IPS-18a (cell line): ENCODE results near the gene ANKS3.

Source experiments
- H3K27ac ChIP-seq: one replicate; pipeline ENCODE4 v1.5.1; 2013; ENCODE audit warnings: low read length
- H3K27me3 ChIP-seq: one replicate; pipeline ENCODE4 v1.6.1; 2013; ENCODE audit warnings: mild to moderate bottlenecking, low read length; ENCODE audit not compliant: control insufficient read depth, insufficient read depth
- H3K36me3 ChIP-seq: one replicate; pipeline ENCODE4 v1.6.1; 2013; ENCODE audit warnings: low read depth, low read length; ENCODE audit not compliant: control insufficient read depth
- H3K4me1 ChIP-seq: one replicate; pipeline ENCODE4 v1.6.1; 2013; ENCODE audit warnings: low read depth, low read length; ENCODE audit not compliant: control insufficient read depth
- H3K4me3 ChIP-seq: one replicate; pipeline ENCODE4 v1.5.1; 2013; ENCODE audit warnings: low read length
- H3K9ac ChIP-seq: one replicate; pipeline ENCODE4 v1.6.1; 2013; ENCODE audit warnings: mild to moderate bottlenecking, low read length, moderate library complexity
- H3K9me3 ChIP-seq: one replicate; pipeline ENCODE4 v1.6.1; 2013; ENCODE audit warnings: low read depth, low read length; ENCODE audit not compliant: control insufficient read depth

ANKS3 gene

DNA sequence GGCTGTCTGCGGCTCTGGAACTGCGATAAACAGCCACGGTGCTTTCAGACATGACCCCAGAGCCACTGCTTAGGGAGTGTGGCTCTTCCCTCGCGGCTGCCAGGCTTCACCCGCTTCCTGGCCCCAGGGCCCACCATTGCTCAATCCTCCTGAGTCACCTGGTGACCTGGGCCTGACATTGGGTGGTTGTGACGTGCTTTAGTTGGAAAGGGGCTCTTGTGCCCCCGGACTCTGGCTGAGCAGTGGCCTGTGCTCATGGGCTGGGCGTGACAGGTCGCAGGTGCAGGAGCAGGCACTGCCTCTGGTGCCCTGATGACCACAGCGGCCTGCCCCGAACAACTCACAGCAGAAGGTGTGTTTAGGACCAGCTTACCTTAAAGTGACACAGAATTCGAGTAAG lies 49.3 kb downstream of the ANKS3 start:
- Histone ChIP-seq H3K9ac (no peak overlapping the region), H3K27me3 (no peaks in the 10 kb centered on the region), H3K9me3 (no peaks in the 10 kb centered on the region), H3K36me3 (peaks cover 9% of the 10 kb centered on the region), H3K27ac (no peak overlapping the region), H3K4me3 (no peak overlapping the region), H3K4me1 (no peaks in the 10 kb centered on the region)

DNA sequence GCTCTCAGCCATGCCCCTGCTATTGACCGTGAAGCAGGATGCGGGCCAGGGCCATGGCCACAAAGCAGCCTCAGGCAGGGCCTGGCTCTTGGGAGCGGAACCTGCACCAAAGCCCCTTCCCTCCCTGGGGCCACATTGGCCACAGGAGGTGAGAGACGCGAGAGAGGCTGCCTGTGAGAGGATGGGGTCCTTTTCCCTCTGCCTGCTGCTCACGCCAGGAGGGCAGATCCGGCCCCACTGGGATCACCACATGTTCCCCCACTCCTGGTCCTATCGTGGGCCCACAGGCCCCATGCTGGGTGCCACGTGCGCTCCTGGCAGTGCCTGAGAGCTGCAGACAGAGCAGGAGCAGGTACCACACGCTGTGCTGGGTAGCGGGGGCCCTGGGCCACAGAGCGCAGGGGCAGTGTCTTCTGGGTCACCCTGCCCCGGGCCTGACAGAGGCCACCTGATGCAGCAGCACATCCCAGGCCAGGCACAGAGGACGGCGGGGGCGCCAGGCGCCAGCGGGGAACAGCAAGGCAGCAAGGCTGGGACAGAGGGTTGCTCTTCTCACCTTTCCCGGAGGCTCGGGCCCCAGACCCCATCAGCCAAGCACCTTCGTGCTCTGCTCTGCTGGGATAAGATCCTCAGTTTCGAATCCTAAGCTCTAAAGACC lies 49.9 kb downstream of the ANKS3 start:
- Histone ChIP-seq H3K4me1 (no peaks in the 10 kb centered on the region), H3K4me3 (no peak overlapping the region), H3K9ac (no peak overlapping the region), H3K9me3 (no peaks in the 10 kb centered on the region), H3K27me3 (no peaks in the 10 kb centered on the region), H3K36me3 (peaks cover 9% of the 10 kb centered on the region), H3K27ac (no peak overlapping the region)

DNA sequence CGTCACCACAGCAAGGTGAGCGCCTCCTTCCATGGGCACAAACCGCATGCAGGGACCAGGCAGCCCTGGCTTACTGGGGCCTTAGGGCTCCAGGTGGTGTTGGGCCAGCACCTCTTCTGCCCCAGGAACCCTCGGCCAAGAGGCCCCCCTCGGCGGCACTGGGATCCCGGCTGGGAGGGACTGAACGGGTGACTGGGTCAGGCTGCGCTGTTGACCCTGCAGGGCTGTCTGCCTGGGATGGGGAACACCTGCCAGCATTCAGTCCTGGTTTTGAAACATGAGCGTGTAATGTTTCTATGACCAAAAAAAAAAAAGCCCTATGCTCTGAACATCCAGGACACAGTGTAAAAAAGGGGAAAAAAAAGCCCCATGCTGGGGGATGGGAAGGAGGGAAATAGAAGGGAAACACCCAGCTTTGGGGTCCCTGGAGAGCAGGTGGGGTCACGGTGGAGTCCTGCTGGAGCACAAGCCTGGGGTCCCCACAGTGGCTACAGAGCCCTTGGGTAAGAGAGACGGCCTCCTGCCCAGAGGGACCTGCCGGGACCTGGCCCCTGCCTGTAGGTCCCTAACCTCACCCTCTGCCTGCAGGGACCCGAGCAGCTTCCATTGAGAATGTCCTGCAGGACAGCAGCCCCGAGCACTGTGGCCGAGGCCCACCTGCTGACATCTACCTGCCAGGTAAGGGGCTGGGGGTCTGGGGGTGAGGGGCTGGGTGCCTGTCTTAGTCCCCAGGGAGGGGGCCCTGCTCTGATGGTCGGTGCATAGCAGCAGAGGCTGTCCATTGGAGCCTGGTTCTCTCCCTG lies 50.6 kb downstream of the ANKS3 start:
- no peaks in the 10 kb centered on the region for H3K4me1 ChIP-seq
- H3K27ac ChIP-seq = no peak overlapping the region
- no peaks in the 10 kb centered on the region for H3K9me3 ChIP-seq
- no peak overlapping the region for H3K4me3 ChIP-seq
- H3K9ac ChIP-seq = no peak overlapping the region
- H3K36me3 ChIP-seq = peaks cover 9% of the 10 kb centered on the region
- no peaks in the 10 kb centered on the region for H3K27me3 ChIP-seq

DNA sequence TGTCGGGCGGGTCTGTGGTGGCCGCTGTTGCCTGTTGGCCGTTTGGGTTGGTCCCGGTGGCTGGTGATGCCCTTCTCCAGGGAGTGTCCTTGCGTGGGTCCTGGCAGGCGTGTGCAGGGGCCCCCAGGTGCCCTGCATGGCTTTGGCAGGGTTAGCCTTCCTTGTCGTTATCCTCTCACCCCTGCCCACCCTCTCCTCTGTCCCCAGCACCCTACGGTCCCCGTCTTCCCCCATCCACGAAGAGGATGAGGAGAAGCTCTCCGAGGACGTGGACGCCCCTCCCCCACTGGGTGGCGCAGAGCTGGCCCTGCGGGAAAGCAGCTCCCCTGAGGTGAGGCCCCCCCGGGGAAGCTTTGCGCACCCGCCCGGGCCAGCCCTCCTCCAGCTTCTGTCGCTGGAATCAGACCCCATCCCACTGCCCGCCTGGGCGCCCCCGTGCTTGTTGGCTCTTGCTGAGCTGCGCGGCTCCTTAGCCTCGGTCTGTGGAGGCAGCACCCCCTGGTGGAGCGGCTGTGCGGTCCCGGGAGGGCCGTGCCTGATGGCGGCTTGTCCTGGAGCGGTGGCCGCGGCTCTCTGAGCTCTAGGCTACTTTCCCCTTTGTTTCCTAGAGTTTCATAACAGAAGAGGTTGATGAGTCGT lies 51.3 kb downstream of the ANKS3 start:
- H3K27ac ChIP-seq = no peak overlapping the region
- H3K4me1 ChIP-seq = no peaks in the 10 kb centered on the region
- peaks cover 14% of the 10 kb centered on the region for H3K36me3 ChIP-seq
- H3K4me3 ChIP-seq = no peak overlapping the region
- no peaks in the 10 kb centered on the region for H3K27me3 ChIP-seq
- no peak overlapping the region for H3K9ac ChIP-seq
- H3K9me3 ChIP-seq = no peaks in the 10 kb centered on the region

DNA sequence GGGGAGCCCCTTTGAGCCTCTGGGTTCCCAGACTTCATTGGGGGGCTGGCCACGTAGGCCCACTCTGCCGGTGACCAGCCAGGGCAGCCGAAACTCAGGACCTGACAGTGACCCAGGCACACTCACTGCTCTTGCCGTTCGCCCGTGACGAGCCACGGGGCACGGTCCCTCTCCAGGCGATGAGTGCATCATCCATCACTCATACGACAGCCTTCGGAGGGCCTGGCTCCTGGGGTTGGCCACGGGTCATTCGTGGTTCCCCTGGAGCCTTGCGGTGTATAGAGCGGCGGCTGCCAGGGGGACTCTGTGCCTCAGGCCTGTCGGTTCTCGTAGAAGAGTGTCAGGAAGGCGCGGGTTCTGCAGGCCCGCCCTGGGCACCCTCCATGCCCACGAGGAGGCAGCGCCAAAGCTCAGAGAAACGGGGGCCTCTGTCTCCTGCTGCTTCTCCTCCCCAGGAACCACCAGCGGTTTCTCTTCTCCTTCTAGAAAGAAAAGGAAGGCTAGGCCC lies 51.9 kb downstream of the ANKS3 start:
- Histone ChIP-seq H3K36me3 (peaks cover 14% of the 10 kb centered on the region), H3K4me3 (no peak overlapping the region)

DNA sequence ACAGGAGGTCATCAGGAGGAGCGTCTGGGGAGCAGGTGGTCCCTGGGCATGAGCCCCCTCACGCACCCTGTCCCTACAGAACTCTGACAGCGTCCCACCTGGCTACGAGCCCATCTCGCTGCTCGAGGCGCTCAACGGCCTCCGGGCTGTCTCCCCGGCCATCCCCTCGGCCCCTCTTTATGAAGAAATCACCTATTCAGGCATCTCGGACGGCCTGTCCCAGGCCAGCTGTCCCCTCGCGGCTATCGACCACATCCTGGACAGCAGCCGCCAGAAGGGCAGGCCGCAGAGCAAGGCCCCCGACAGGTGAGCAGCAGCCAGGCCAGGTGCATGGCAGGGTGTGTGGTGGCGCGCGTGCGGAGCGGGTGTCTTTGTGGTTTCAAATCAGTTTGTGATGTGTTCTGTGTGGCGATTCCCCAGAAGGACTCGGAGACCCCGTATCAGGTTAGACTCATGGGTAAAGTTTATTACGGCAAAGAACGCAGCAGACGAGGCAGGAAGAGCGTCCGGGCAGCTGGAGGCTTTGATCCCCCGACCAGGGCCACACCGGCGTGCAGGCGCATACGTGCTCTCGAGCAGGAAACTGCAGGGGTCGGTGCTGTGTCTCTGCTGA lies 52.5 kb downstream of the ANKS3 start:
- H3K9ac ChIP-seq = no peak overlapping the region
- no peaks in the 10 kb centered on the region for H3K27me3 ChIP-seq
- H3K9me3 ChIP-seq = no peaks in the 10 kb centered on the region
- peaks cover 14% of the 10 kb centered on the region for H3K36me3 ChIP-seq
- no peaks in the 10 kb centered on the region for H3K4me1 ChIP-seq
- no peak overlapping the region for H3K4me3 ChIP-seq
- no peak overlapping the region for H3K27ac ChIP-seq

More for the DNA sequence above, 51.9 kb downstream of the ANKS3 start:
- no peak overlapping the region for H3K27ac ChIP-seq
- H3K9ac ChIP-seq = no peak overlapping the region
- no peaks in the 10 kb centered on the region for H3K4me1 ChIP-seq
- no peaks in the 10 kb centered on the region for H3K27me3 ChIP-seq
- H3K9me3 ChIP-seq = no peaks in the 10 kb centered on the region

DNA sequence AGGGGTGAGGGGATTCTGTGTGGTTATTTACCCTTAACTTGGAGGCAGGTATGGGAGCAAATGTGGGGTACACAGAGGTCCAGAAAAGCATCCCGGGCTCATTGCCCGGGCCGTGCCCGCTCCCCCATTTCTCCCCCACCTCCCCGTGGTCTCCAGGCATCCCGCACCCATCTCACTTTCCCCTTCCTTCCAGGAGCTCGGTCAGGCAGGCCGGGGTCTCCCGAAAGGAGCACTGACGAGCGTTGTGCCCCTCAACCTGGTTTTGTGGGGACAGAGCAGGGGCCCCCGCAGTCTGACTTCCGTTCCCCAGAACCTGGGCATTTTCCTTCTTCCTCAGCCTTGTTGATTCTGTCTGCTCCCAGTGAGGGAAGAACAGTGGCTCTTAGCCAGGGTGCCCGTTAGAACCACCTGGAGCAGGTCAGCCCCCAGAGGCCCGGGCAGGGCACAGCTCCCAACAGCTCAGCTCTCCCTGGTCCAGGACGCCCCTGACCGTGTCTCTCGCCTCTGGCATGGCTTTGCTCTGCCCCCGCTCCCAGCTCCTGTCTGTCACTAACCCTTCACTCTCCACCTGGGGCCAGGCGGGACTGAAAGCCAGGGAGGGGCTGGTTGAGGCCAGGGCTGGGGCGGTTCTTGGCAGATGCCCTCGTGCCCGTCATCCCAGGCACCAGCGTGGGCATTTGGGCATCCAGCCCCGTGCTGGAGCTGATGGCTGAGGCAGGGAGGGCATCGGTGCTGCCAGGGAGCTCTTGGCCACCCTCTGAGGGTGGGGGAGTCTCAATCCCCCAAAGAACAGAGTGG lies 53.2 kb downstream of the ANKS3 start:
- Histone ChIP-seq H3K27ac (no peak overlapping the region), H3K9me3 (no peaks in the 10 kb centered on the region), H3K4me3 (no peak overlapping the region), H3K36me3 (peaks cover 14% of the 10 kb centered on the region), H3K9ac (no peak overlapping the region), H3K4me1 (no peaks in the 10 kb centered on the region), H3K27me3 (no peaks in the 10 kb centered on the region)

DNA sequence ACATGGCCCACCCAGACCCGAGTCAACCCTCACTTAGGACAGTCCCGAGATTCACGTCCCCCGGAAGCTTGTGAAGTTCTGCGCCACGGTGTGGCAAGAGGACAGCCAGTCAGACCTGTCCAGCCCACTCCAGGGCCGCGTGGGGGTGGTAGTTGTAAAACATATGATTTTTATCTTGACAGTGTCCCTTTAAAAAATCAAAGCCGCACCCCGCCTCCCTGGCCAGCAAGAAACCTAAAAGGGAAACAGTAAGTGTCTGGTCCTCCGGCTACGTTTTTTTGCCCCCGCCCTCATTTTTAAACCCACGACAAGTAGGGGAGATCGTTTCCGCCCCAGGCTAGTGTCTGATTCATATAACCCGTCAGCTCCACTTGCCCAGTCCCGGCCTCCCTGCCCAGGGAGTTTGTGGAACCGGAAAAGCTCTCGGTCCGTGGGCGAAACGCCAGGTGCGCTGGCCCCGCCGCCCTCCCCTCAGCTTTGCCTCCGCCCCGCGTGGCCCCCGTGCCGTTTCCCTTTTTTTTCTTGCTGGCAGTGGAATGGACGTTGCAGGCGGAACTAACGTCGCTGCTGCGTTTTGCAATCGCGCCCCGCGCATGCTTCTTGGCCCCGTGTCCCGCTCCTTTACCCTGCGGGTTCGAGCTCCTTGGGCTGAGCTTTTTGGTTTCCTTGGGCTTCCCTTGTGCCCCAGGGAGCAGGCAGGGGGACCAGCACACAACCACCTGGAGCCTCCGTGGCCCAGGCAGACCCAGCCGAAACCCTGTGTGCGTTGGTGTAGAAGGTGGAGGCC lies 54.0 kb downstream of the ANKS3 start:
- H3K27me3 ChIP-seq = no peaks in the 10 kb centered on the region
- H3K4me3 ChIP-seq = no peak overlapping the region
- H3K27ac ChIP-seq = no peak overlapping the region
- peaks cover 14% of the 10 kb centered on the region for H3K36me3 ChIP-seq
- H3K9me3 ChIP-seq = no peaks in the 10 kb centered on the region
- no peak overlapping the region for H3K9ac ChIP-seq
- no peaks in the 10 kb centered on the region for H3K4me1 ChIP-seq

DNA sequence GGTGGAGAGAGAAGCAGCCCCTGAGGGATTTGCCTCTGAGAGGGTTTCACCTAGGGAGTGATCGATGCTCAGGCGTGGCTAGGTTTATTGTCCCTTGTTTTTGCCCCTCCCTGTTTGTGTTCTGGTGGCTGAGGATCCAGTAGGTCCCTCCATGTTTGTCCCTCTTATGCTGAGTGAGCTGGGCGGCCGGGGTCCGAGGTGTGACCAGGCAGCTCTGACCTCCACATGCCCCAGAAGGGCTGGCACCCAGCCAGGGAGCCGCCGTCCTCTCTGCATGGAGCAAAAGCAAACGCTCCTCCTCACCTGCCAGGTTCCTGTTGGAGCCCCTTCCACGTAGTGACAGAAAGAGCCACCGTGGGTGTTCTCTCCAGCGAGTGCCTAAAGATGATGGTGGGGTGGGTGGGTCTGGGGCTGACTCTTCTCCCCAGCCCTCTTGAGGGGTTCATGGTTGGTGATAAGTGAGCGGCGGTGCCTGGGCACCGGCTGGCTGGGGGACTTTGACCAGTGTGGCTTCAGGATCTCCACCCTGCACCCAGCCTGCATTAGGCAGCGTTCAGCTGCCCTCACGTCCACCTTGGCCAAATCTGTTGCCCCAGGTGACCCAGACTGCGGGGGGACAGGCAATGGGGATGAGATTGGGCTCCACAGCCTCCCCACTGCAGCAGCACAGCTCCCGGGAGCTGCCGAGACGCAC lies 54.8 kb downstream of the ANKS3 start:
- Histone ChIP-seq H3K27me3 (no peaks in the 10 kb centered on the region), H3K9ac (no peak overlapping the region), H3K36me3 (peaks cover 12% of the 10 kb centered on the region), H3K27ac (no peak overlapping the region), H3K9me3 (no peaks in the 10 kb centered on the region), H3K4me1 (no peaks in the 10 kb centered on the region), H3K4me3 (no peak overlapping the region)

DNA sequence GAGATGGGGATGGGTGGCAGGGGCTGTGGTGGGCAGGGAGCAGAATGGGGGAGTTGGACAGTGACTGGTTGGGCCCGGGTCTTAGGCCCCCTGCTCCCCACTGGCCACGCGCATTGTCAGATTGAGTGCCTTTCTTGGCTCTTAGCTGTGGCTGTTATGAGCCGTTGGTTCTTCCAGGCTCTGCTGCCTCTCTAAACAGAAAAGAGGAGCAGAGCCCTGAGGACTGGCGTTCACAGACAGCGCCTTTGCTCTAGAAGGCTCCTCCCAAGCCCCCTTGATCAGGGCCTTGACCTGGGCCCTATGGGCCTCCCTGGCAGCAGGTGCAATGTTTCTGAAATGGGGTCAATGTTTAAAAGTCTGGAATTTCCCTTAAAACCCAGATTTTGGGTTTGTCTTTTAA lies 55.5 kb downstream of the ANKS3 start:
- H3K9ac ChIP-seq = no peak overlapping the region
- no peak overlapping the region for H3K27ac ChIP-seq
- H3K9me3 ChIP-seq = no peaks in the 10 kb centered on the region
- peaks cover 8% of the 10 kb centered on the region for H3K36me3 ChIP-seq
- H3K4me1 ChIP-seq = no peaks in the 10 kb centered on the region
- no peak overlapping the region for H3K4me3 ChIP-seq
- H3K27me3 ChIP-seq = no peaks in the 10 kb centered on the region
